Measurements from ENCODE around the gene TANGO2.

TANGO2 gene

DNA sequence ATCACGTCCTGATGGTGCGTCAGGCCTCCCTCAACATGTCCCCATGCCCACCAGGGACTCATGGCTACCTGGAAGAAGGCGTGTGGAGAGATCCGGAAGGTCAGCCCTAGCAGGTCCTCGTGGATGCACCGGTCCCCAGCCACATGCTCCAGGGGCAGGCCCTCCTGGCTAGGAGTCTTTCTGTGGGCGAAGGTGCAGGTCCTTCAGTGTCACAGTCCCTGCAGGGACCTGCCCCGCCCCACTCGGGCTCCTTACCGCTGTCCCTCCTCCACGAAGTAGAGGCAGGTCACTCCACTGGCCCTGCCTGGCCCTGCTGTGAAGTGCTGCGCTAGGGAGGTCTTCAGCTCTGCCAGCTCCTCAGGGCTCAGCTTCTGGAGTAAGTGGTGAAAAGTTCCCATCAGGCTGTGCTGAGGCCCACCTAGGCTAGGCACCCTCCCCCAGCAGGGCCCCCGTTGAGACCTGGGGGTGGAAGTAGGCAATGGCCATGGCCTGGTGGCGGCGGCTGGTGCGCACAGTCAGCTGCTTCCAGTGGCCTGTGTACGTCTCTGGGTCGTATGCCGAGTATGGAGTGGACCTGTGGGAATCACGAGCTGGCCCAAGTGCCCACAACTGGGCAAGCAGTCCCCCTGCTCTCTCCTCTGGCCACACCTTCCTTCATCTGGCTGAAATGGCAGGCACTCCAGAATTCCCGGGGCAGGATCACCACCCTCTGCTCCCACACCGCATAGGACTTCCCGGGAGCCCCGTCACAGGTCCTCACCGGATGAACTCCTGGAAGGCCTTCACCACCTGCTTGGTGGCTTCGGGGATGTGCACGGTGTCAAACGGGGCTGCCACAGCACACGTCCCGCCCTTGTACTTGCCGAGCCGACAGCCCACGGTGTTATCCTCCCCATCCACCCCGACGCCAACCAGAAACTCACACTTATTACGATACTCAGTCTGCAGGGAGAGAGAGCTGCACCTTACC lies 93.9 kb downstream of the TANGO2 start:
- peak overlapping the region; percentile 20; the same call in 1 of the 2 replicates for H3K27ac ChIP-seq (ENCODE audit: low read length)
- H3K9me3 ChIP-seq (ENCODE audit: insufficient read depth, low read length, severe bottlenecking): no peaks in the 10 kb centered on the region
- H3K27me3 ChIP-seq (ENCODE audit: insufficient read depth, low read length, poor library complexity): no peaks in the 10 kb centered on the region
- peaks cover 87% of the 10 kb centered on the region for H3K36me3 ChIP-seq (ENCODE audit: insufficient read depth, low read length)
- TF ChIP-seq, protein P1, sequence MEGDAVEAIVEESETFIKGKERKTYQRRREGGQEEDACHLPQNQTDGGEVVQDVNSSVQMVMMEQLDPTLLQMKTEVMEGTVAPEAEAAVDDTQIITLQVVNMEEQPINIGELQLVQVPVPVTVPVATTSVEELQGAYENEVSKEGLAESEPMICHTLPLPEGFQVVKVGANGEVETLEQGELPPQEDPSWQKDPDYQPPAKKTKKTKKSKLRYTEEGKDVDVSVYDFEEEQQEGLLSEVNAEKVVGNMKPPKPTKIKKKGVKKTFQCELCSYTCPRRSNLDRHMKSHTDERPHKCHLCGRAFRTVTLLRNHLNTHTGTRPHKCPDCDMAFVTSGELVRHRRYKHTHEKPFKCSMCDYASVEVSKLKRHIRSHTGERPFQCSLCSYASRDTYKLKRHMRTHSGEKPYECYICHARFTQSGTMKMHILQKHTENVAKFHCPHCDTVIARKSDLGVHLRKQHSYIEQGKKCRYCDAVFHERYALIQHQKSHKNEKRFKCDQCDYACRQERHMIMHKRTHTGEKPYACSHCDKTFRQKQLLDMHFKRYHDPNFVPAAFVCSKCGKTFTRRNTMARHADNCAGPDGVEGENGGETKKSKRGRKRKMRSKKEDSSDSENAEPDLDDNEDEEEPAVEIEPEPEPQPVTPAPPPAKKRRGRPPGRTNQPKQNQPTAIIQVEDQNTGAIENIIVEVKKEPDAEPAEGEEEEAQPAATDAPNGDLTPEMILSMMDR (IDR thresholded peaks at IDR 0.05; ENCODE audit: borderline replicate concordance, extremely low read depth, low read length, poor library complexity, severe bottlenecking): no peak
- no peak for TF ChIP-seq EZH2 (IDR thresholded peaks at IDR 0.05; ENCODE audit: borderline replicate concordance, low read depth, low read length, severe bottlenecking)
- DNase-seq: no peak
- H3K4me1 ChIP-seq (ENCODE audit: insufficient read depth, low read length): peaks cover 62% of the 10 kb centered on the region
- H3K79me2 ChIP-seq (ENCODE audit: insufficient read depth, low read length): peaks cover 65% of the 10 kb centered on the region
- peaks cover 76% of the 10 kb centered on the region for H4K20me1 ChIP-seq (ENCODE audit: insufficient read depth, low read length)
- peak overlapping the region; percentile 97 for H3K9ac ChIP-seq (ENCODE audit: low read depth, low read length)
- ATAC-seq (ENCODE audit: insufficient read depth, low read depth): no peak
- H2AFZ ChIP-seq (ENCODE audit: low read depth, low read length): no peak overlapping the region
- H3K4me3 ChIP-seq (ENCODE audit: low read depth in 1 of 2, low read length in 2 of 2): peak overlapping the region in 1 of 2 experiments; percentile 100; a peak in 1 of 4 replicates
- peak overlapping the region; percentile 89; the same call in 1 of the 2 replicates for H3K4me2 ChIP-seq (ENCODE audit: insufficient read depth, low read length)

DNA sequence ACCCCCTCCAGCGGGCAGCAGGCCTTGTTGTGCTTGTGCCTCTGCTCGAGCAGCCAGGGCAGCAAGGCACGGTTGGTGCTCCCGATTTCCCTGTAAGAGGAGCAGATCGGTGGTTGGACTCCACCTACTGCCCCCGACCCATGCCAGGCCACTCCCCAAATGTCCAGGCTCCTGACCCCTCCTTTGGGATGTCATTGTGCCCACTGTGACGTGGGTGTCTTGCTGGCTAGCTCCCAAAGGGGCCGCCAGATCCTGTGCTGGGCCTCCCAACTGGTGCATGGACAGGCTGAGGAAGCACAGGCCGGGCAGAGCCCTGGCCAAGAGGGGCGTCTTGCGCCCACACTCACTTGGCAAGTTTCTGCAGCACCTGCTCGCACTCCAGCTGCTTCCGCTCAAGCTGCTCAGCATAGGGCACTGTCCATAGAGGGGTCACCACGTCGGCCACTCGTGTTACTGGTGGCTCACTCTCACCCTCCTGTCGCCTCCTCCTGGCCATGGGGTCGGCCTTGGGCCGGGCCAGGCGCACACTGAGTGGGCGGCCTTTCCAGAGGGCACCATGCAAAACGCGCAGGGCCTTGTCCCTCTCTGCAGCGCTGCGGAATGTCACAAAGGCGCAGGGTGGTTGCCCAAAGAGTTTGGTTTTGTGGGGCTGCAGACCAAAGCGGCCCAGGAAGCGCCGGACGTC lies 94.9 kb downstream of the TANGO2 start, which contains the start of gene RANBP1:
Gene RANBP1, plus strand, starts transcription at position 414 of the 685 bp plus-strand sequence. Its CDS starts 81 bp downstream, at position 495.
- H3K79me2 ChIP-seq (ENCODE audit: insufficient read depth, low read length): peaks cover 76% of the 10 kb centered on the region
- H3K9me3 ChIP-seq (ENCODE audit: insufficient read depth, low read length, severe bottlenecking): no peaks in the 10 kb centered on the region
- H3K36me3 ChIP-seq (ENCODE audit: insufficient read depth, low read length): peaks cover 87% of the 10 kb centered on the region
- TF ChIP-seq, protein P1 (IDR thresholded peaks at IDR 0.05; ENCODE audit: borderline replicate concordance, extremely low read depth, low read length, poor library complexity, severe bottlenecking): no peak
- TF ChIP-seq EZH2 (IDR thresholded peaks at IDR 0.05; ENCODE audit: borderline replicate concordance, low read depth, low read length, severe bottlenecking): no peak
- H4K20me1 ChIP-seq (ENCODE audit: insufficient read depth, low read length): peaks cover 77% of the 10 kb centered on the region
- DNase-seq: no peak
- peak within 1 kb of the TSS; percentile 95 for H3K27ac ChIP-seq (ENCODE audit: low read length)
- H3K4me3 ChIP-seq (ENCODE audit: low read depth in 1 of 2, low read length in 2 of 2): peak within 1 kb of the TSS; percentile 94 to 100
- ATAC-seq (ENCODE audit: insufficient read depth, low read depth): no peak
- peak within 1 kb of the TSS; percentile 89 for H3K4me2 ChIP-seq (ENCODE audit: insufficient read depth, low read length)
- H2AFZ ChIP-seq (ENCODE audit: low read depth, low read length): peak within 1 kb of the TSS; percentile 87
- H3K9ac ChIP-seq (ENCODE audit: low read depth, low read length): peak within 1 kb of the TSS; percentile 97
- H3K4me1 ChIP-seq (ENCODE audit: insufficient read depth, low read length): peaks cover 68% of the 10 kb centered on the region
- H3K27me3 ChIP-seq (ENCODE audit: insufficient read depth, low read length, poor library complexity): no peaks in the 10 kb centered on the region

DNA sequence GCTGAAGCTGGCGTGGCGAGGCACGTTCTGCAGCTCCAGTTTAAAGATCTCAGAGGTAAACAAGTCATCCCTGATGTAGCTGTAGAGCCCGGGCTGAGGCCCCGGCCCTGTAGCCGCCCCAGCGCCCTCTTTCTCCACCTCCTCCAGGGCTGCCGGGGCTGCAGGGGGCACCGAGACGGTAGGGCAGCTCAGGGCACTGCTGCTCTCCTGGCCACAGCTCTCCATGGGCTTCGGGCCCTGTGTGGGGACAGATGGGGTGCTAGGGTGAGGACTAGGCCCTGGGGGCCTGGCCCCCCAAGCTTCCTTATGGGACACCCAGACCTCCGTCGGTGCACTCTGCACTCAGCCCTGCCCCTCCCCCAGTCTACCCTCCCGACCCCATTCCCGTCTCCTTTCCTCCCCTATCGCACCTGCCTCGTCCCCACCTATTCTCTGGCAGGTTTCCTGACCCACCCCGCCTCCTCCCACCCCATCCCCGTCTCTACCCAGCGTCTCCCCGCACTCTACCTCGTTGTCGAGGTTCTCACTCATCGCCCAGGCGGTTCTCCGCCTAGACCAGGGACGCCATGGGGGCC lies 95.6 kb downstream of the TANGO2 start:
- TF ChIP-seq, protein P1 (IDR thresholded peaks at IDR 0.05; ENCODE audit: borderline replicate concordance, extremely low read depth, low read length, poor library complexity, severe bottlenecking): no peak
- TF ChIP-seq EZH2 (IDR thresholded peaks at IDR 0.05; ENCODE audit: borderline replicate concordance, low read depth, low read length, severe bottlenecking): no peak
- DNase-seq (peak; percentile 19), ATAC-seq (ENCODE audit: insufficient read depth, low read depth) (no peak)
- peaks cover 80% of the 10 kb centered on the region for H4K20me1 ChIP-seq (ENCODE audit: insufficient read depth, low read length)
- no peaks in the 10 kb centered on the region for H3K27me3 ChIP-seq (ENCODE audit: insufficient read depth, low read length, poor library complexity)
- peaks cover 82% of the 10 kb centered on the region for H3K79me2 ChIP-seq (ENCODE audit: insufficient read depth, low read length)
- no peaks in the 10 kb centered on the region for H3K9me3 ChIP-seq (ENCODE audit: insufficient read depth, low read length, severe bottlenecking)
- H3K4me3 ChIP-seq (ENCODE audit: low read depth in 1 of 2, low read length in 2 of 2): peak overlapping the region; percentile 94 to 100
- H3K27ac ChIP-seq (ENCODE audit: low read length): peak overlapping the region; percentile 95
- H3K9ac ChIP-seq (ENCODE audit: low read depth, low read length): peak overlapping the region; percentile 97
- H3K36me3 ChIP-seq (ENCODE audit: insufficient read depth, low read length): peaks cover 87% of the 10 kb centered on the region
- peak overlapping the region; percentile 89 for H3K4me2 ChIP-seq (ENCODE audit: insufficient read depth, low read length)
- peaks cover 70% of the 10 kb centered on the region for H3K4me1 ChIP-seq (ENCODE audit: insufficient read depth, low read length)
- H2AFZ ChIP-seq (ENCODE audit: low read depth, low read length): peak overlapping the region; percentile 87
